NCI-H748 (cell line): ENCODE measurements around the gene SEC23A.
"Not testable (repeated sequence)": the region's sequence is repeated elsewhere in the genome, so short reads cannot be mapped to it uniquely, and the experiment has no call there.

ENCODE experiments used
- DNase-seq: peaks from one replicate; lab custom pipeline; 2025; ENCODE audit not compliant: unreplicated experiment; lab: John Stamatoyannopoulos, UW

SEC23A gene

GRCh38 chr14:39034481-39035296 is 68.3 kb downstream of the SEC23A start:
- peak; percentile 3 for DNase-seq

- no peak for DNase-seq
These were observed 69.7 kb downstream of the SEC23A start for GRCh38 chr14:39033371-39033770.

GRCh38 chr14:39030209-39030608 is 72.8 kb downstream of the SEC23A start:
- DNase-seq: no peak

- no peak for DNase-seq
These were observed 73.2 kb downstream of the SEC23A start for GRCh38 chr14:39029789-39030188.

- no peak for DNase-seq
These were observed 74.4 kb downstream of the SEC23A start for GRCh38 chr14:39028620-39029019.

- DNase-seq: peak; percentile 37
These were observed 77.0 kb downstream of the SEC23A start for GRCh38 chr14:39025810-39026627.

- DNase-seq: peak; percentile 3
These were observed 77.7 kb downstream of the SEC23A start for GRCh38 chr14:39025250-39025809.

GRCh38 chr14:39023939-39024871 is 78.8 kb downstream of the SEC23A start:
- peak; percentile 73 for DNase-seq

- peak; percentile 65 for DNase-seq
These were observed 85.7 kb downstream of the SEC23A start for GRCh38 chr14:39017096-39018016.

- DNase-seq: no peak
These were observed 86.3 kb downstream of the SEC23A start for GRCh38 chr14:39016733-39017095.

- no peak for DNase-seq
These were observed 87.0 kb downstream of the SEC23A start for GRCh38 chr14:39015964-39016577.

GRCh38 chr14:39015360-39015961 is 87.6 kb downstream of the SEC23A start:
- peak; percentile 58 for DNase-seq

GRCh38 chr14:39014460-39014859 is 88.6 kb downstream of the SEC23A start:
- no peak for DNase-seq

GRCh38 chr14:39008965-39009364 is 94.1 kb downstream of the SEC23A start:
- not testable (repeated sequence) for DNase-seq

- no peak for DNase-seq
These were observed 96.2 kb downstream of the SEC23A start for GRCh38 chr14:39006721-39007410.

GRCh38 chr14:39005044-39005880 is 97.8 kb downstream of the SEC23A start:
- DNase-seq: no peak

GRCh38 chr14:38999949-39000348 is 103.1 kb downstream of the SEC23A start:
- DNase-seq: no peak
